GM06990 (cell line): ENCODE results near the gene UQCRQ.
A peak's percentile ranks its signal among the peaks of the same experiment; 100 is the strongest.

Experiments
- DNase-seq: peaks from one replicate; pipeline ENCODE4 v3.0.0-alpha.2; 2011; ENCODE audit not compliant: insufficient read length; ENCODE audit errors: extremely low read depth
- H3K27me3 ChIP-seq: replicated peaks from 2 replicates; pipeline ENCODE4 v1.6.0; 2011; ENCODE audit warnings: low read length; ENCODE audit not compliant: control insufficient read depth, insufficient read depth
- H3K36me3 ChIP-seq: 2 replicates; pipeline ENCODE4 v1.5.1; 2011; ENCODE audit warnings: low read length; ENCODE audit not compliant: control insufficient read depth, insufficient read depth
- H3K4me3 ChIP-seq: replicated peaks from 2 replicates; pipeline ENCODE4 v1.5.1; 2011; ENCODE audit warnings: low read depth, mild to moderate bottlenecking, control low read depth, low read length
- CTCF ChIP-seq: IDR thresholded peaks from 2 replicates; pipeline ENCODE4 v1.5.1; 2011; ENCODE audit warnings: low read length, control low read depth, mild to moderate bottlenecking, inconsistent platforms; ENCODE audit not compliant: insufficient read depth, poor library complexity, severe bottlenecking

UQCRQ gene

GRCh38 chr5:132826424-132827082 lies 39.9 kb upstream of the UQCRQ start:
- no peak overlapping the region for H3K4me3 ChIP-seq
- no peak for TF ChIP-seq CTCF
- H3K36me3 ChIP-seq: no peaks in the 10 kb centered on the region
- no peak for DNase-seq
- no peaks in the 10 kb centered on the region; the same call in 1 of the 2 replicates for H3K27me3 ChIP-seq

GRCh38 chr5:132827943-132828673 lies 38.3 kb upstream of the UQCRQ start:
- H3K4me3 ChIP-seq: no peak overlapping the region
- no peak for TF ChIP-seq CTCF
- no peak for DNase-seq
- H3K36me3 ChIP-seq: no peaks in the 10 kb centered on the region
- H3K27me3 ChIP-seq: no peaks in the 10 kb centered on the region; the same call in 1 of the 2 replicates

GRCh38 chr5:132828846-132829494 lies 37.5 kb upstream of the UQCRQ start:
- H3K4me3 ChIP-seq: no peak overlapping the region
- DNase-seq: no peak
- H3K36me3 ChIP-seq: no peaks in the 10 kb centered on the region
- H3K27me3 ChIP-seq: no peaks in the 10 kb centered on the region; the same call in 1 of the 2 replicates
- no peak for TF ChIP-seq CTCF

GRCh38 chr5:132829742-132830435 lies 36.6 kb upstream of the UQCRQ start:
- Histone ChIP-seq H3K36me3 (no peaks in the 10 kb centered on the region), H3K27me3 (no peaks in the 10 kb centered on the region; the same call in 1 of the 2 replicates), H3K4me3 (peak overlapping the region; percentile 68)
- peak; percentile 93 for TF ChIP-seq CTCF
- DNase-seq: peak; percentile 85

- no peaks in the 10 kb centered on the region for H3K36me3 ChIP-seq
- H3K4me3 ChIP-seq: peak within 1 kb of the TSS; percentile 68
- no peaks in the 10 kb centered on the region; the same call in 1 of the 2 replicates for H3K27me3 ChIP-seq
- TF ChIP-seq CTCF: no peak
- DNase-seq: peak; percentile 80
These were observed 35.9 kb upstream of the UQCRQ start, which contains the start of gene SHROOM1 for GRCh38 chr5:132830436-132831094. SHROOM1 (minus strand) TSS chr5:132830647; CDS start chr5:132826140, 4,507 bp downstream.
